ENCODE measurements around the gene FOXF1. TPM values are rescaled to one million over a fixed set of nuclear protein-coding genes. Genes with fewer than 3 reads are reported as not detected.

Gene FOXF1
- total RNA-seq, 1 experiment from 2014 or later, result not detected

DNA sequence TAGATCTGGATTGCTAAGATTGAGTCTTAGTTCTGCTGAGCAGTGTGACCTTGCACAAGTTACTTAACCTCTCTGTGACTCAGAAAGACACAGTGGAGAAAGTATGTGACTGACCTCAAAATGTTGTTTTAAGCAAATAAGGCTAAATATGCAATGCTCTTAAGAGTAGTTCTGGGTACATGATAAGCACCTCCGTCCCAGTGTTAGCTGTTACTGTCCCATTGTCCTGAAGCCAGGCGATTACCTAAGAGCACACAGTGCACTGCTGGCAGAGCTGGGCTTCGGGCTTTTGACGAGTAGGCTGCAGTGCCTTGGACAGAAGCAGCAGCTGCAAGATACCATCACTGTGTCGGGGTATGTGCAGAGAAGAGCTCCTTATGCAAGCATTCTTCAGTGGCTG, 32.7 kb upstream of the FOXF1 start:
- H3K36me3 Mint-ChIP-seq, result no peaks in the 10 kb centered on the region
- no peak overlapping the region for H3K27ac Mint-ChIP-seq
- peaks cover 11% of the 10 kb centered on the region for H3K4me1 Mint-ChIP-seq
- ATAC-seq (no peak), DNase-seq (ENCODE audit: low spot score) (no peak)
- TF ChIP-seq ZBTB21 (CRISPR knock-in tag; IDR thresholded peaks at IDR 0.05; ENCODE audit: borderline replicate concordance) (no peak), GRHL2 (CRISPR knock-in tag; IDR thresholded peaks at IDR 0.05; ENCODE audit: insufficient replicate concordance, severe bottlenecking) (no peak), TEAD4 (CRISPR knock-in tag; IDR thresholded peaks at IDR 0.05) (no peak), JUN (CRISPR knock-in tag; IDR thresholded peaks at IDR 0.05) (no peak), NFATC4 (CRISPR knock-in tag; IDR thresholded peaks at IDR 0.05) (no peak), NR2C2 (CRISPR knock-in tag; IDR thresholded peaks at IDR 0.05) (no peak), SMAD3 (CRISPR knock-in tag; IDR thresholded peaks at IDR 0.05; ENCODE audit: borderline replicate concordance) (no peak), TEAD1 (CRISPR knock-in tag; IDR thresholded peaks at IDR 0.05) (no peak), MYBL2 (CRISPR knock-in tag; IDR thresholded peaks at IDR 0.05) (no peak), ZNF317 (CRISPR knock-in tag; IDR thresholded peaks at IDR 0.05; ENCODE audit: borderline replicate concordance, low read depth) (no peak), RELA (CRISPR knock-in tag; IDR thresholded peaks at IDR 0.05; ENCODE audit: borderline replicate concordance) (no peak), CREM (CRISPR knock-in tag; IDR thresholded peaks at IDR 0.05) (no peak)
- TF ChIP-seq, protein P1, sequence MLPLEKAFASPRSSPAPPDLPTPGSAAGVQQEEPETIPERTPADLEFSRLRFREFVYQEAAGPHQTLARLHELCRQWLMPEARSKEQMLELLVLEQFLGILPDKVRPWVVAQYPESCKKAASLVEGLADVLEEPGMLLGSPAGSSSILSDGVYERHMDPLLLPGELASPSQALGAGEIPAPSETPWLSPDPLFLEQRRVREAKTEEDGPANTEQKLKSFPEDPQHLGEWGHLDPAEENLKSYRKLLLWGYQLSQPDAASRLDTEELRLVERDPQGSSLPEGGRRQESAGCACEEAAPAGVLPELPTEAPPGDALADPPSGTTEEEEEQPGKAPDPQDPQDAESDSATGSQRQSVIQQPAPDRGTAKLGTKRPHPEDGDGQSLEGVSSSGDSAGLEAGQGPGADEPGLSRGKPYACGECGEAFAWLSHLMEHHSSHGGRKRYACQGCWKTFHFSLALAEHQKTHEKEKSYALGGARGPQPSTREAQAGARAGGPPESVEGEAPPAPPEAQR (CRISPR knock-in tag; IDR thresholded peaks at IDR 0.05), result no peak
- ChIA-PET CTCF (interaction anchor here (1.6 kb wide), 1 partner anchor 225 kb away, joined by 4 read pairs; no protein-coding TSS in a partner anchor), POLR2A (no interaction called here)
- H3K4me3 Mint-ChIP-seq, result no peak overlapping the region
- H3K9me3 Mint-ChIP-seq, result peaks cover 1% of the 10 kb centered on the region
- H3K27me3 Mint-ChIP-seq (ENCODE audit: low read depth), result peaks cover 3% of the 10 kb centered on the region

DNA sequence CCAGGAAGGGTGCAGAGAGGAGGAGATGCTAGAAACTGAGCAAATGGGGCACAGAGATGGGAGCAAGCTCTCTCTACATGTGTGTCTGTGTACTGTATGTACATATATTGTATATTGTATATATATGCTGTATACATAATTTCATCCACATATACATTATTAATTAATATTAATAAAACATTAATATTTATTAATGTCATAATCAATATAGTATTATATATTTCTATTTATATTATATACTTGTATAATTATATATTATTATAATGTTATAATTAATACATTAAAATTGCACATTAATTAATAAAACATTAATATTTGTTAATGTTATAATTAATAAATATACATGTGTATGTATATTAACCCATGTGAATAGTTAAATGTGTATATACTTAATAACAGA, 31.5 kb upstream of the FOXF1 start:
- peaks cover 3% of the 10 kb centered on the region for H3K27me3 Mint-ChIP-seq (ENCODE audit: low read depth)
- DNase-seq (ENCODE audit: low spot score), result no peak
- H3K36me3 Mint-ChIP-seq, result peaks cover 3% of the 10 kb centered on the region; the same call in 1 of the 2 replicates
- TF ChIP-seq ETV6 (CRISPR knock-in tag; IDR thresholded peaks at IDR 0.05) (no peak), MXD4 (CRISPR knock-in tag; IDR thresholded peaks at IDR 0.05; ENCODE audit: borderline replicate concordance) (no peak), ZNF671 (CRISPR knock-in tag; IDR thresholded peaks at IDR 0.05) (no peak), KAT7 (CRISPR knock-in tag; IDR thresholded peaks at IDR 0.05; ENCODE audit: borderline replicate concordance) (no peak), CREB1 (CRISPR knock-in tag; IDR thresholded peaks at IDR 0.05) (no peak), IRF2 (CRISPR knock-in tag; IDR thresholded peaks at IDR 0.05; ENCODE audit: borderline replicate concordance, low read depth) (no peak), OVOL2 (CRISPR knock-in tag; IDR thresholded peaks at IDR 0.05; ENCODE audit: borderline replicate concordance) (no peak), HMGA2 (CRISPR knock-in tag; IDR thresholded peaks at IDR 0.05) (peak; percentile 91)
- no peak overlapping the region for H3K4me3 Mint-ChIP-seq
- ATAC-seq, result no peak
- no peak overlapping the region for H3K27ac Mint-ChIP-seq
- H3K4me1 Mint-ChIP-seq, result peaks cover 11% of the 10 kb centered on the region
- POLR2A ChIA-PET, result no interaction called here
- peaks cover 7% of the 10 kb centered on the region for H3K9me3 Mint-ChIP-seq
- CTCF ChIA-PET, result no interaction called here

DNA sequence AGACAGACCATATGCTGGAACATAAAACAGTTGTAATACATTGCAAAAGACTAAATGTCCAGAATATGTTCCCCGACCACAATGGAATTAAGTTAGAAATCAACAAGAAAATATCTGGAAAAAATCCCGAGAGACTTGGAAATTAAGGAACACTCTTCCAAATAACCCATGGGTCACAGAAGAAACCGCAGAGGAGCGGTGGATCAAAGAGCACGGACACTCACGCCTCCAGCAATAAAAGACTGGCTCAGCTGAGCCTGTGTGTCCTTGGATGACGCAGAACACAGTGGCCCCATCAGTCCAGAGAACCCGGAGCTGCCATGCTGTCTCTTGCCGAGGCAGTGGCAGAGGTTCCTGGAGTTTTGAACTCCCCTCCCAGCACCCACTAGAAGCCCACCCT, 30.9 kb upstream of the FOXF1 start:
- ChIA-PET CTCF (no interaction called here), POLR2A (no interaction called here)
- peaks cover 13% of the 10 kb centered on the region for H3K9me3 Mint-ChIP-seq
- no peak overlapping the region for H3K27ac Mint-ChIP-seq
- peaks cover 6% of the 10 kb centered on the region; the same call in 1 of the 2 replicates for H3K36me3 Mint-ChIP-seq
- H3K27me3 Mint-ChIP-seq (ENCODE audit: low read depth), result peaks cover 8% of the 10 kb centered on the region
- no peak for DNase-seq (ENCODE audit: low spot score)
- H3K4me3 Mint-ChIP-seq, result no peak overlapping the region
- H3K4me1 Mint-ChIP-seq, result peaks cover 11% of the 10 kb centered on the region
- TF ChIP-seq ZNF138 (CRISPR knock-in tag; conservative IDR thresholded peaks at IDR 0.05), result no peak
- TF ChIP-seq, protein P2, sequence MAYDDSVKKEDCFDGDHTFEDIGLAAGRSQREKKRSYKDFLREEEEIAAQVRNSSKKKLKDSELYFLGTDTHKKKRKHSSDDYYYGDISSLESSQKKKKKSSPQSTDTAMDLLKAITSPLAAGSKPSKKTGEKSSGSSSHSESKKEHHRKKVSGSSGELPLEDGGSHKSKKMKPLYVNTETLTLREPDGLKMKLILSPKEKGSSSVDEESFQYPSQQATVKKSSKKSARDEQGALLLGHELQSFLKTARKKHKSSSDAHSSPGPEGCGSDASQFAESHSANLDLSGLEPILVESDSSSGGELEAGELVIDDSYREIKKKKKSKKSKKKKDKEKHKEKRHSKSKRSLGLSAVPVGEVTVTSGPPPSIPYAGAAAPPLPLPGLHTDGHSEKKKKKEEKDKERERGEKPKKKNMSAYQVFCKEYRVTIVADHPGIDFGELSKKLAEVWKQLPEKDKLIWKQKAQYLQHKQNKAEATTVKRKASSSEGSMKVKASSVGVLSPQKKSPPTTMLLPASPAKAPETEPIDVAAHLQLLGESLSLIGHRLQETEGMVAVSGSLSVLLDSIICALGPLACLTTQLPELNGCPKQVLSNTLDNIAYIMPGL (CRISPR knock-in tag; IDR thresholded peaks at IDR 0.05), result no peak
- ATAC-seq, result no peak

Measured in WTC11 (cell line).